Measurements from ENCODE around the gene SCN9A.
"Not testable (repeated sequence)": the region's sequence is repeated elsewhere in the genome, so short reads cannot be mapped to it uniquely, and the experiment has no call there.

Gene SCN9A

GRCh38 chr2:166410828-166411472 lies 35.2 kb upstream of the SCN9A start:
- DNase-seq (ENCODE audit: low spot score) = no peak
- TF ChIP-seq CTCF (IDR thresholded peaks at IDR 0.05; ENCODE audit: extremely low read depth, missing control alignments) = no peak

- DNase-seq (ENCODE audit: low spot score) = not testable (repeated sequence)
Measured at GRCh38 chr2:166407746-166408145, 32.0 kb upstream of the SCN9A start.

- no peak for DNase-seq (ENCODE audit: low spot score)
- no peak for TF ChIP-seq CTCF (IDR thresholded peaks at IDR 0.05; ENCODE audit: extremely low read depth, missing control alignments)
Measured at GRCh38 chr2:166406374-166406773, 30.6 kb upstream of the SCN9A start.

- no peak for TF ChIP-seq CTCF (IDR thresholded peaks at IDR 0.05; ENCODE audit: extremely low read depth, missing control alignments)
Measured at GRCh38 chr2:166405569-166405926, 29.8 kb upstream of the SCN9A start.

GRCh38 chr2:166404831-166405568 lies 29.3 kb upstream of the SCN9A start:
- DNase-seq (ENCODE audit: low spot score) = no peak
- TF ChIP-seq CTCF (IDR thresholded peaks at IDR 0.05; ENCODE audit: extremely low read depth, missing control alignments) = no peak

More at GRCh38 chr2:166405569-166405926, 29.8 kb upstream of the SCN9A start:
- no peak for DNase-seq (ENCODE audit: low spot score)

- no peak for DNase-seq (ENCODE audit: low spot score)
- no peak for TF ChIP-seq CTCF (IDR thresholded peaks at IDR 0.05; ENCODE audit: extremely low read depth, missing control alignments)
Measured at GRCh38 chr2:166394245-166394644, 18.5 kb upstream of the SCN9A start.

- TF ChIP-seq CTCF (IDR thresholded peaks at IDR 0.05; ENCODE audit: extremely low read depth, missing control alignments) = no peak
- DNase-seq (ENCODE audit: low spot score) = no peak
Measured at GRCh38 chr2:166393008-166393407, 17.3 kb upstream of the SCN9A start.
